Mesothelial cell of epicardium (in vitro differentiated cells): ENCODE measurements around the gene GBE1. TPM values are rescaled to one million over a fixed set of nuclear protein-coding genes. Genes with fewer than 3 reads are reported as not detected.

Experiments
- DNase-seq, 2 experiments: peaks; one replicate each; pipeline ENCODE4 v3.0.0; 2021; ENCODE audit warnings: low spot score in 2 of 2; ENCODE audit not compliant: unreplicated experiment in 2 of 2
- H3K27ac Mint-ChIP-seq: 2 replicates; pipeline ENCODE4 v1.8.0; 2021; ENCODE audit warnings: mixed read lengths
- H3K27me3 Mint-ChIP-seq: 2 replicates; pipeline ENCODE4 v1.8.0; 2021; ENCODE audit warnings: low read depth, mixed read lengths
- H3K36me3 Mint-ChIP-seq: 2 replicates; pipeline ENCODE4 v1.8.0; 2021; ENCODE audit warnings: mixed read lengths
- H3K4me1 Mint-ChIP-seq: 2 replicates; pipeline ENCODE4 v1.8.0; 2021; ENCODE audit warnings: mixed read lengths
- H3K4me3 Mint-ChIP-seq: 2 replicates; pipeline ENCODE4 v1.8.0; 2021; ENCODE audit warnings: mild to moderate bottlenecking, moderate library complexity, mixed read lengths
- H3K9me3 Mint-ChIP-seq: 2 replicates; pipeline ENCODE4 v1.8.0; 2021; ENCODE audit warnings: mixed read lengths
- total RNA-seq: library from RNA; stranded (reverse); gene quantifications from 3 replicates; pipeline ENCODE4 v1.2.1, GENCODE V29; 2021
- TF ChIP-seq, protein P1 (sequence below): fragments of 200-600 bp; sonication (generic); IDR thresholded peaks from one replicate; pipeline ENCODE4 v1.5.0; 2021; ENCODE audit warnings: antibody characterized with exemption; ENCODE audit not compliant: unreplicated experiment

GBE1 gene
- total RNA-seq, 1 donor from 2014 or later, result 10.8 TPM

DNA sequence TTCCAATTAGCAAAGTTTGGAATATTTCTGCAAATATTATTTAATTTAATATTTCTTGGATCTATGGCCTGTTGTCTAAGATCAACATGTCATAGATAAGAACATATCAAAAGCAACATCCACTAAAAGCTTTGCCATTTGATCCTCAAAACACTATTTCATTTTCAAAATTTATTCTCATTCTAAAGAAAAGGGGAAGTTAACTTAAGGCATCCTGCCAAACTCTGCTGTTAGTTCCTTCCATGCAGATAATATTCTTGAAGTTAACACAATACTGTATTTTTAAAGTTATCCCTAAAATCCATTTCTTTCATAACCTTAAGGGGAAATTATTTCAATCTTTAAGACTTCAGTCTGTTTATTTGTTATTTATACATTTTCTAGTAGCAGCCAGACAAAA, 28.2 kb upstream of the GBE1 start:
- Mint-ChIP-seq H3K4me1 (peaks cover 6% of the 10 kb centered on the region), H3K9me3 (no peaks in the 10 kb centered on the region), H3K27me3 (no peaks in the 10 kb centered on the region), H3K36me3 (no peaks in the 10 kb centered on the region), H3K27ac (no peak overlapping the region), H3K4me3 (no peak overlapping the region)
- TF ChIP-seq, protein P1, sequence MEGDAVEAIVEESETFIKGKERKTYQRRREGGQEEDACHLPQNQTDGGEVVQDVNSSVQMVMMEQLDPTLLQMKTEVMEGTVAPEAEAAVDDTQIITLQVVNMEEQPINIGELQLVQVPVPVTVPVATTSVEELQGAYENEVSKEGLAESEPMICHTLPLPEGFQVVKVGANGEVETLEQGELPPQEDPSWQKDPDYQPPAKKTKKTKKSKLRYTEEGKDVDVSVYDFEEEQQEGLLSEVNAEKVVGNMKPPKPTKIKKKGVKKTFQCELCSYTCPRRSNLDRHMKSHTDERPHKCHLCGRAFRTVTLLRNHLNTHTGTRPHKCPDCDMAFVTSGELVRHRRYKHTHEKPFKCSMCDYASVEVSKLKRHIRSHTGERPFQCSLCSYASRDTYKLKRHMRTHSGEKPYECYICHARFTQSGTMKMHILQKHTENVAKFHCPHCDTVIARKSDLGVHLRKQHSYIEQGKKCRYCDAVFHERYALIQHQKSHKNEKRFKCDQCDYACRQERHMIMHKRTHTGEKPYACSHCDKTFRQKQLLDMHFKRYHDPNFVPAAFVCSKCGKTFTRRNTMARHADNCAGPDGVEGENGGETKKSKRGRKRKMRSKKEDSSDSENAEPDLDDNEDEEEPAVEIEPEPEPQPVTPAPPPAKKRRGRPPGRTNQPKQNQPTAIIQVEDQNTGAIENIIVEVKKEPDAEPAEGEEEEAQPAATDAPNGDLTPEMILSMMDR, result no peak
- DNase-seq, result no peak

- H3K9me3 Mint-ChIP-seq, result peaks cover 3% of the 10 kb centered on the region
- H3K4me1 Mint-ChIP-seq, result peaks cover 6% of the 10 kb centered on the region
- H3K27ac Mint-ChIP-seq, result no peak overlapping the region
- TF ChIP-seq, protein P1, result no peak
- H3K27me3 Mint-ChIP-seq, result no peaks in the 10 kb centered on the region
- DNase-seq, result no peak
- H3K36me3 Mint-ChIP-seq, result no peaks in the 10 kb centered on the region
- no peak overlapping the region for H3K4me3 Mint-ChIP-seq
Observed at GRCh38 chr3:81788610-81789009, 27.2 kb upstream of the GBE1 start.

DNA sequence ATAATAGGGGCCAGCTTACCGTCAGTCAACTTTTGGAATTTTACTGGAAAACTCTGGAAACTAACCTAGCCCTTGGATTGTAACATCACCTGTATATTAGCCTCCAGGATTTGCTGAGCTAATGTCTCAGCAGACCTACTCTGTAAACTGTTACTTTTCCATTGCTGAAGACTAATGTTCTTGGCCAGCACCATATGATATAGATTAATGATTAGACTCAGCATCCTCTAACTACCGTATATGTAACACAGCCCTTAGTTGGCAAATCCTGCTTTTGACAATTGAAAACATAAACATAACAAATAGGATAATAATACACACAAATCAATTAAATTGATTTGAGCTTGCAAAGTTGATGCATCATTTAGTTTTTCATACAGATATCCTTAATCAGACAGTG, 26.6 kb upstream of the GBE1 start:
- peaks cover 4% of the 10 kb centered on the region for H3K9me3 Mint-ChIP-seq
- no peaks in the 10 kb centered on the region for H3K27me3 Mint-ChIP-seq
- TF ChIP-seq, protein P1, result no peak
- no peak overlapping the region for H3K27ac Mint-ChIP-seq
- H3K4me1 Mint-ChIP-seq, result peaks cover 6% of the 10 kb centered on the region
- DNase-seq, result no peak
- H3K36me3 Mint-ChIP-seq, result no peaks in the 10 kb centered on the region
- H3K4me3 Mint-ChIP-seq, result no peak overlapping the region

GRCh38 chr3:81782585-81782984, 21.1 kb upstream of the GBE1 start:
- no peak overlapping the region for H3K4me3 Mint-ChIP-seq
- peaks cover 10% of the 10 kb centered on the region for H3K4me1 Mint-ChIP-seq
- H3K27me3 Mint-ChIP-seq, result no peaks in the 10 kb centered on the region
- TF ChIP-seq, protein P1, result no peak
- H3K27ac Mint-ChIP-seq, result no peak overlapping the region
- no peak for DNase-seq
- peaks cover 22% of the 10 kb centered on the region for H3K9me3 Mint-ChIP-seq
- no peaks in the 10 kb centered on the region for H3K36me3 Mint-ChIP-seq

DNA sequence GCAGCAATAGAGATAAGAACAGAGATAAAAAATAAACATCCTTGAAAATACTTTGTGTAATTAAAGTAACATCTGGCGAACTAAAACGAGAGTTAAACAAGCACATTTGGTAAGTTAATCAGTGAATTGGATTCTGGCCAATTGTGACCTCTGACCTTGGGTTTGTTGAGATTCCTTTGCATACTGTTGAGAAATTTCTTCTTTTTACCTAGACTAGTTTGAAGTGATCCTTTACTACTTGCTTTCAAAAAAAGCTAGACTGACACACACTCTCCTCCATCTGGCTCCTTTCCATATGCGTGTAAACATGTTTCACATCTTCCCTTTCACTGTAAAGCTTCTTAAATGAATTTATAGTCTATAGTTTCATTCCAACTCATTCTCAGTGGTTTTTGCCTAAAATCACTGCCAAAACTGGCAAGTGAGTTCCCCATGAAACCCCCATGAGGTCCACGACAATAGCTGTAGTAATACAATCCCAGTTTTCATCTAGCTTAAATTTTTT, 17.3 kb upstream of the GBE1 start:
- Mint-ChIP-seq H3K27ac (no peak overlapping the region), H3K27me3 (no peaks in the 10 kb centered on the region), H3K36me3 (no peaks in the 10 kb centered on the region), H3K4me3 (no peak overlapping the region), H3K4me1 (peaks cover 10% of the 10 kb centered on the region), H3K9me3 (peaks cover 21% of the 10 kb centered on the region)
- DNase-seq, result no peak
- TF ChIP-seq, protein P1, result no peak

GRCh38 chr3:81776643-81777042, 15.2 kb upstream of the GBE1 start:
- TF ChIP-seq, protein P1, result no peak
- H3K27me3 Mint-ChIP-seq, result no peaks in the 10 kb centered on the region
- no peak overlapping the region for H3K4me3 Mint-ChIP-seq
- no peak overlapping the region for H3K27ac Mint-ChIP-seq
- H3K9me3 Mint-ChIP-seq, result peaks cover 8% of the 10 kb centered on the region
- peaks cover 10% of the 10 kb centered on the region for H3K4me1 Mint-ChIP-seq
- H3K36me3 Mint-ChIP-seq, result no peaks in the 10 kb centered on the region
- DNase-seq, result no peak
